ENCODE results near the gene CRLF1. TPM values are rescaled to one million over a fixed set of nuclear protein-coding genes. Genes with fewer than 3 reads are reported as not detected.

The CRLF1 gene
- total RNA-seq, 2 donors from 2014 or later, result 10.4 to 10.5 TPM

- TF ChIP-seq CTCF (conservative IDR thresholded peaks at IDR 0.05), result peak; percentile 84
- H3K4me1 Mint-ChIP-seq, result peaks cover 22% of the 10 kb centered on the region
- peak; percentile 99 for DNase-seq
- peaks cover 3% of the 10 kb centered on the region for H3K4me1 ChIP-seq (ENCODE audit: control insufficient read depth, insufficient read depth, low read length)
- H3K9me3 Mint-ChIP-seq, result no peaks in the 10 kb centered on the region
- peak overlapping the region; percentile 77 for H3K4me3 Mint-ChIP-seq
- peak overlapping the region; percentile 95 for H3K27ac Mint-ChIP-seq
- H3K27me3 ChIP-seq (ENCODE audit: control insufficient read depth, insufficient read depth, low read length, poor library complexity, severe bottlenecking), result no peaks in the 10 kb centered on the region
- H3K27me3 Mint-ChIP-seq (ENCODE audit: insufficient read depth), result no peaks in the 10 kb centered on the region
- peaks cover 9% of the 10 kb centered on the region for H3K36me3 ChIP-seq (ENCODE audit: control insufficient read depth, insufficient read depth, low read length)
- no peaks in the 10 kb centered on the region for H3K9me3 ChIP-seq (ENCODE audit: control insufficient read depth, low read length)
- 31 to 57% methylated on average over 20 to 40 of the region's 40 CpGs for WGBS, 2 experiments (ENCODE audit: insufficient coverage in 1 of 2, insufficient read length in 1 of 2)
- peak overlapping the region; percentile 54 for H3K27ac ChIP-seq (ENCODE audit: low read depth, low read length)
- H3K4me3 ChIP-seq (ENCODE audit: low read length), result peak overlapping the region; percentile 86
- H3K36me3 Mint-ChIP-seq (ENCODE audit: low read depth), result peaks cover 5% of the 10 kb centered on the region
- peak overlapping the region; percentile 65 for H3K9ac ChIP-seq (ENCODE audit: extremely low read depth, low read length, poor library complexity, severe bottlenecking)
These were observed 16.0 kb downstream of the CRLF1 start for GRCh38 chr19:18590273-18591272.

- Mint-ChIP-seq H3K36me3 (ENCODE audit: low read depth) (peaks cover 5% of the 10 kb centered on the region), H3K4me1 (peaks cover 16% of the 10 kb centered on the region), H3K4me3 (peak overlapping the region; percentile 77), H3K27me3 (ENCODE audit: insufficient read depth) (peaks cover 4% of the 10 kb centered on the region), H3K27ac (peak overlapping the region; percentile 95), H3K9me3 (no peaks in the 10 kb centered on the region)
- peaks cover 3% of the 10 kb centered on the region for H3K4me1 ChIP-seq (ENCODE audit: control insufficient read depth, insufficient read depth, low read length)
- peak overlapping the region; percentile 65 for H3K9ac ChIP-seq (ENCODE audit: extremely low read depth, low read length, poor library complexity, severe bottlenecking)
- H3K4me3 ChIP-seq (ENCODE audit: low read length), result peak overlapping the region; percentile 86
- H3K27me3 ChIP-seq (ENCODE audit: control insufficient read depth, insufficient read depth, low read length, poor library complexity, severe bottlenecking), result no peaks in the 10 kb centered on the region
- TF ChIP-seq CTCF (conservative IDR thresholded peaks at IDR 0.05), result no peak
- DNase-seq, result peak; percentile 95
- WGBS, 2 experiments (ENCODE audit: insufficient coverage in 1 of 2, insufficient read length in 1 of 2), result 1% methylated on average over 35 to 52 of the region's 52 CpGs
- no peaks in the 10 kb centered on the region for H3K9me3 ChIP-seq (ENCODE audit: control insufficient read depth, low read length)
- peaks cover 9% of the 10 kb centered on the region for H3K36me3 ChIP-seq (ENCODE audit: control insufficient read depth, insufficient read depth, low read length)
- H3K27ac ChIP-seq (ENCODE audit: low read depth, low read length), result peak overlapping the region; percentile 54
These were observed 17.0 kb downstream of the CRLF1 start for GRCh38 chr19:18589380-18590272.
